Measurements from ENCODE around the gene MIER1. TPM values are rescaled to one million over a fixed set of nuclear protein-coding genes. Genes with fewer than 3 reads are reported as not detected.
A peak's percentile ranks its signal among the peaks of the same experiment; 100 is the strongest.

Gene MIER1
- total RNA-seq, 4 donors from 2014 or later: 39.4 to 56.5 (median 49.2) TPM

GRCh38 chr1:66984491-66984890 lies 59.7 kb downstream of the MIER1 start:
- peaks cover 16 to 76% (median 57%) of the 10 kb centered on the region in 4 donors for H3K36me3 ChIP-seq

GRCh38 chr1:66985835-66986234 lies 61.0 kb downstream of the MIER1 start:
- TF ChIP-seq POLR2A (IDR thresholded peaks at IDR 0.05; ENCODE audit: low read depth) (no peak), POLR2AphosphoS5 (IDR thresholded peaks at IDR 0.05) (no peak), EP300 (IDR thresholded peaks at IDR 0.05) (no peak), CTCF (IDR thresholded peaks at IDR 0.05) (no peak)
- Histone ChIP-seq H3K36me3 (peaks cover 11 to 76% (median 55%) of the 10 kb centered on the region in 4 donors), H3K4me3 (no peak overlapping the region), H3K9me3 (no peaks in the 10 kb centered on the region), H3K4me1 (peaks cover 6 to 13% (median 9%) of the 10 kb centered on the region in 4 donors), H3K27ac (replicated peaks in 1 of 4) (no peak overlapping the region), H3K27me3 (no peaks in the 10 kb centered on the region)
- DNase-seq (ENCODE audit: extremely low spot score): no peak
- 72% methylated on average over 1 of the region's 1 CpG for WGBS
- intact Hi-C loops (cut with DNase I): loop anchor here (10.0 kb wide), 1 partner anchor 51 kb away; no protein-coding TSS in a partner anchor

More at GRCh38 chr1:66984491-66984890, 59.7 kb downstream of the MIER1 start:
- 96% methylated on average over 1 of the region's 1 CpG for WGBS
- TF ChIP-seq POLR2AphosphoS5 (IDR thresholded peaks at IDR 0.05): no peak
- no peak for TF ChIP-seq CTCF (IDR thresholded peaks at IDR 0.05)
- no peak for TF ChIP-seq POLR2A (IDR thresholded peaks at IDR 0.05; ENCODE audit: low read depth)
- no peak for TF ChIP-seq EP300 (IDR thresholded peaks at IDR 0.05)
- intact Hi-C loops (cut with DNase I): loop anchor here (10.0 kb wide), 1 partner anchor 50 kb away; no protein-coding TSS in a partner anchor
- no peak overlapping the region for H3K27ac ChIP-seq (replicated peaks in 1 of 4)
- no peak for DNase-seq (ENCODE audit: extremely low spot score)
- no peaks in the 10 kb centered on the region for H3K27me3 ChIP-seq
- H3K9me3 ChIP-seq: no peaks in the 10 kb centered on the region
- peaks cover 8 to 18% (median 14%) of the 10 kb centered on the region in 4 donors for H3K4me1 ChIP-seq
- no peak overlapping the region for H3K4me3 ChIP-seq

- Histone ChIP-seq H3K4me3 (no peak overlapping the region), H3K27ac (replicated peaks in 1 of 4) (no peak overlapping the region), H3K4me1 (peaks cover 0 to 10% (median 8%) of the 10 kb centered on the region in 4 donors), H3K9me3 (no peaks in the 10 kb centered on the region), H3K27me3 (no peaks in the 10 kb centered on the region), H3K36me3 (peaks cover 0 to 37% (median 29%) of the 10 kb centered on the region in 4 donors)
- WGBS: 89% methylated on average over 3 of the region's 3 CpGs
- DNase-seq (ENCODE audit: extremely low spot score): no peak
- intact Hi-C loops (cut with DNase I): no loop called here
- TF ChIP-seq POLR2AphosphoS5 (IDR thresholded peaks at IDR 0.05) (no peak), CTCF (IDR thresholded peaks at IDR 0.05) (no peak), POLR2A (IDR thresholded peaks at IDR 0.05; ENCODE audit: low read depth) (no peak), EP300 (IDR thresholded peaks at IDR 0.05) (no peak)
Measured at GRCh38 chr1:66993076-66993475, 68.3 kb downstream of the MIER1 start.

- H3K4me3 ChIP-seq: no peak overlapping the region
- no peak for DNase-seq (ENCODE audit: extremely low spot score)
- peaks cover 2 to 28% (median 23%) of the 10 kb centered on the region in 4 donors for H3K4me1 ChIP-seq
- H3K27me3 ChIP-seq: no peaks in the 10 kb centered on the region
- peak overlapping the region in 1 of 4 donors; percentile 7 for H3K27ac ChIP-seq (replicated peaks in 1 of 4)
- H3K36me3 ChIP-seq: peaks cover 0 to 30% (median 23%) of the 10 kb centered on the region in 4 donors
- intact Hi-C loops (cut with DNase I): loop anchor here (1.0 to 5.0 kb wide), 2 partner anchors 61 to 153 kb away; no protein-coding TSS in a partner anchor
- TF ChIP-seq POLR2AphosphoS5 (IDR thresholded peaks at IDR 0.05): no peak
- TF ChIP-seq POLR2A (IDR thresholded peaks at IDR 0.05; ENCODE audit: low read depth): no peak
- TF ChIP-seq CTCF (IDR thresholded peaks at IDR 0.05): peak; percentile 73 to 80 (median 79)
- TF ChIP-seq EP300 (IDR thresholded peaks at IDR 0.05): no peak
- WGBS: 65% methylated on average over 7 of the region's 7 CpGs
- H3K9me3 ChIP-seq: no peaks in the 10 kb centered on the region
Measured at GRCh38 chr1:66996018-66996682, 71.4 kb downstream of the MIER1 start.
